ENCODE results near the gene CNIH2. TPM values are rescaled to one million over a fixed set of nuclear protein-coding genes. Genes with fewer than 3 reads are reported as not detected.

The CNIH2 gene
- total RNA-seq, 1 donor from 2014 or later: 21.3 TPM

GRCh38 chr11:66267379-66268243 lies 10.4 kb upstream of the CNIH2 start:
- Mint-ChIP-seq H3K4me1 (ENCODE audit: unreplicated experiment) (peaks cover 10% of the 10 kb centered on the region), H3K27me3 (no peaks in the 10 kb centered on the region), H3K27ac (peak overlapping the region; percentile 99), H3K9me3 (no peaks in the 10 kb centered on the region), H3K4me3 (peak overlapping the region; percentile 97), H3K36me3 (no peaks in the 10 kb centered on the region)
- TF ChIP-seq CTCF (conservative IDR thresholded peaks at IDR 0.05): peak; percentile 58
- DNase-seq (ENCODE audit: extremely low spot score, unreplicated experiment): peak; percentile 94

DNA sequence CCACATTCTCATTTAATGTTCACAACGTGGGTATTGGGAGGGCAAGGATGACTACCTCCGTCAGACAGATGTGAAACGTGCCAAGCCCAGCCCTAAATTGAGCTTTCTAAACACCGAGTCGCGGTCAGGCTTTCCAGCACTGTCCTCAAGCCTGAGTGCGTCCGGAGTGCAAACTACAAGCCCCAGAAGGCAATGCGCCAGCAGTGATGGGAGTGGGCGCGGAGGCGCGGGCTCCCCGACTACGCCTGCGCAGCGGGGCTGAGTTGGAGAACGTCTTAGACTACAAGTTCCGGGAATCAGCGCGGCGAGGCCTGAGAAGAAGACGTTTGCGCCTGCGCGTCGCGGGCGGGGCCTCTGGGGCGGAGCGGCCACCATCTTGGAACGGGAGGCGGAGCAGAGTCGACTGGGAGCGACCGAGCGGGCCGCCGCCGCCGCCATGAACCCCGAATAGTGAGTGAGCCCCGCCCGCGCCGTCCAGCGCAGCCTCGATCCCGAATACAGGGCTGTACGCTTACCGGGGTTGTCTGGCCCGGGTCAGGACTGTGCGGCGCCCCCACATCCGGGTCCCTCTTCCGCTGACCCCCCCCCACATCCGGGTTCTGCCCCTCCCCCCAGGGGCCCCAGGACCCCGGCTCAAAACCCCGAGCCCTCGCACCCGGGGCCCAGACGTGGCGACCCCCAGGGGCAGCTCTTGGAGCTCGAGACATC lies 9.6 kb upstream of the CNIH2 start, which contains the start of gene RAB1B:
RAB1B (plus strand) TSS at position 396 of the 708 bp plus-strand sequence; CDS start at position 437, 41 bp downstream.
- Mint-ChIP-seq H3K9me3 (no peaks in the 10 kb centered on the region), H3K4me3 (peak within 1 kb of the TSS; percentile 97), H3K4me1 (ENCODE audit: unreplicated experiment) (peaks cover 10% of the 10 kb centered on the region), H3K27ac (peak within 1 kb of the TSS; percentile 99), H3K36me3 (peaks cover 4% of the 10 kb centered on the region), H3K27me3 (no peaks in the 10 kb centered on the region)
- DNase-seq (ENCODE audit: extremely low spot score, unreplicated experiment): peak; percentile 100
- no peak for TF ChIP-seq CTCF (conservative IDR thresholded peaks at IDR 0.05)

DNA sequence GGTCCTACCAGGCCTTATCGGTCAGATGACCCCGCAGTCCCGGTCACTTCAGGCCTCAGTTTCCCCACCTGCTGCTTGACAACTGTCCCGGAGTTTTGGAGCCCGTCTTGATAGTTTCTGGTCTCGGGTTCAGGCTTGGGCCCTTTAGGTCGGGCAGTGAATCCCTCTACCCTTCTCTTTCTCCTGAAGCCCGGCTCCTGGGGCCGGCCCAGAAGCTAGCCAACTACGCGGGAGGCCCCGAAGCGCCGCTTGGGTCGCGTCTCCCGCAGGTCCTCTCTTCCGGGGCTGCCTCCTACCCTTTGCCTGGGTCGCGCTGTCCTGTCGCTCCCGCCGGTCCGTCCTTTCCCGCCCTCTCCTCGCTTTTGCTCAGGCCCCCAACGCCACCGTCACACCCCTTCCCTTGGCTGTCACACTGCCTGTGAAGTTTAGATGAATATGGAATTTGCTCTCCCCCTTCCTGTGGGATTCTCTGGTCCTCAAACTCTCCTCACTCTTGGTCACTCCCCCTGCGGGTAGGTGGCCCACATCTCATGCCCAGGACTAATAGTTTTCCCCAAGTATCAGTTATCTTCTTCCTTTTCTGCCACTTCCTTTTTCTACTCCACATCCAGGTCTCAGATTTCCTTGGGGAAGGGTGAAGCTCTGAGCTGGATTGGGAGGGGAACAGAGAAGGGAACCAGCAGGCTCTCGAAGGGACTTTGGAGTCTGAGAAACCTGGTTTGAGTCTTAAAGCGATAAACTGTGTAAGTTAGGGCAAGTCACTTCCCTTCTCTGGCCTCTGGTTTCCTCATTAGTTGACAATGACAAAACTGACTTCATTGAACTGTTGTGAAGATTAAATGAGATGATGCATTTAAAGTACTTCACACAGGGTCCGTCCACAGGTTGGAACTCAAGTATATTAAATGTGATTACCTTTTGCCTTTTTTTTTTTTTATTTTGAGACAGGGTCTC lies 8.7 kb upstream of the CNIH2 start:
- DNase-seq (ENCODE audit: extremely low spot score, unreplicated experiment): no peak

DNA sequence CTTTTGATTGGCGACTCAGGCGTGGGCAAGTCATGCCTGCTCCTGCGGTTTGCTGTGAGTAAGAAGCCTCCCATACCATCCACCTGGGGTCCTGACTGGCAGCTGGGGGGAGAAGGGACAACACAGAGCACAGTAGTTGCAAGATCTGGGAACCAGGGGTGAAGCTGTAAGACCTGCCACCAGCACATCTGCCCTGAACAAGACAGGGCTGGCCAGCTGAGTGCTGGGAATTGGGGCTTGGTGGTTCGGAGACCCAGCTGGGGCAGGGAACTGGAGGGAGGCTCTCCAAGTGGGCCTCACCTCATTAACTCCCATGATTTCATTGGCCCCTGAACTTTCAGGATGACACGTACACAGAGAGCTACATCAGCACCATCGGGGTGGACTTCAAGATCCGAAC lies 6.2 kb upstream of the CNIH2 start:
- peaks cover 5% of the 10 kb centered on the region for H3K36me3 Mint-ChIP-seq
- no peak for DNase-seq (ENCODE audit: extremely low spot score, unreplicated experiment)
- no peaks in the 10 kb centered on the region for H3K9me3 Mint-ChIP-seq
- no peaks in the 10 kb centered on the region for H3K27me3 Mint-ChIP-seq
- no peak overlapping the region for H3K27ac Mint-ChIP-seq
- TF ChIP-seq CTCF (conservative IDR thresholded peaks at IDR 0.05): no peak
- H3K4me3 Mint-ChIP-seq: no peak overlapping the region
- H3K4me1 Mint-ChIP-seq (ENCODE audit: unreplicated experiment): peaks cover 10% of the 10 kb centered on the region

More for the DNA sequence above, 8.7 kb upstream of the CNIH2 start:
- Mint-ChIP-seq H3K27ac (peak overlapping the region; percentile 92), H3K27me3 (no peaks in the 10 kb centered on the region), H3K4me3 (peak overlapping the region; percentile 97), H3K9me3 (no peaks in the 10 kb centered on the region), H3K36me3 (peaks cover 5% of the 10 kb centered on the region), H3K4me1 (ENCODE audit: unreplicated experiment) (peaks cover 10% of the 10 kb centered on the region)
- TF ChIP-seq CTCF (conservative IDR thresholded peaks at IDR 0.05): peak; percentile 50

GRCh38 chr11:66272596-66272995 lies 5.4 kb upstream of the CNIH2 start:
- Mint-ChIP-seq H3K9me3 (no peaks in the 10 kb centered on the region), H3K36me3 (peaks cover 5% of the 10 kb centered on the region), H3K4me1 (ENCODE audit: unreplicated experiment) (peaks cover 4% of the 10 kb centered on the region), H3K27ac (no peak overlapping the region), H3K4me3 (no peak overlapping the region), H3K27me3 (no peaks in the 10 kb centered on the region)
- TF ChIP-seq CTCF (conservative IDR thresholded peaks at IDR 0.05): no peak
- DNase-seq (ENCODE audit: extremely low spot score, unreplicated experiment): no peak
